K562 (cell line): Measurements from ENCODE around the gene RGS13. TPM values are rescaled to one million over a fixed set of nuclear protein-coding genes. Genes with fewer than 3 reads are reported as not detected.

Source experiments
- ATAC-seq: fragments of 200-7000 bp; cut with Tn5 transposase; 3 replicates; pipeline ENCODE4 v1.9.1; 2020; ENCODE audit warnings: moderate library complexity
- BruUV-seq: library from RNA; stranded (reverse); fragments of 400-500 nt; replicated peaks from 2 replicates; lab custom pipeline; 2021; lab: Mats Ljungman, UMichigan
- CTCF ChIA-PET: fragments of 300-600 bp; formaldehyde crosslinking; extraction: SDS; loops from one replicate; lab custom pipeline; 2021; ENCODE audit warnings: low intra/inter-chr PET ratio; lab: Yijun Ruan, JAX
- POLR2A ChIA-PET: fragments of 300-600, 350-650 bp; sonication (Branson Sonifier 250); formaldehyde crosslinking; extraction: SDS; loops from one replicate; lab custom pipeline; 2021; ENCODE audit warnings: antibody characterized with exemption, inconsistent platforms; lab: Yijun Ruan, JAX
- DNase-seq, 4 experiments: peaks; one replicate each; pipeline versions ENCODE4 v3.0.0 to v3.0.0-alpha.2; 2011 to 2018; ENCODE audit warnings: low spot score in 3 of 4, mixed read lengths in 3 of 4; ENCODE audit errors: extremely low read depth in 1 of 4
- FAIRE-seq: peaks from 2 replicates; lab custom pipeline; 2011; peaks lifted over from hg19 to GRCh38; lab: Jason Lieb, UNC
- H2AFZ ChIP-seq: 2 replicates; pipeline ENCODE4 v1.6.0; 2011; ENCODE audit warnings: low read depth, low read length, control low read depth, inconsistent platforms
- H3K27ac ChIP-seq: fragments of 200-600 bp; 3 replicates; pipeline ENCODE4 v1.8.0; 2011; ENCODE audit warnings: low read depth, mild to moderate bottlenecking, control low read depth, inconsistent platforms, low read length, moderate library complexity, mixed read lengths; ENCODE audit errors: extremely low read depth
- H3K27me3 ChIP-seq, 2 experiments: fragments of 300-600 bp in 1 of 2; 2 replicates in 1 of 2; 3 replicates in 1 of 2; pipeline versions ENCODE4 v1.6.0 to v1.8.0; 2011; ENCODE audit warnings: inconsistent platforms in 2 of 2, low read length in 2 of 2, mild to moderate bottlenecking in 1 of 2, mixed read lengths in 1 of 2, moderate library complexity in 1 of 2; ENCODE audit not compliant: control insufficient read depth in 2 of 2, insufficient read depth in 2 of 2
- H3K36me3 ChIP-seq: fragments of 300-600 bp; 3 replicates; pipeline ENCODE4 v1.8.0; 2011; ENCODE audit warnings: mild to moderate bottlenecking, low read length, inconsistent platforms; ENCODE audit not compliant: control insufficient read depth, insufficient read depth
- H3K4me1 ChIP-seq, 2 experiments: fragments of 200-600 bp in 1 of 2; replicated peaks in 1 of 2; 2 replicates in 1 of 2; 3 replicates in 1 of 2; pipeline versions ENCODE4 v1.5.1 to v1.8.0; 2011; ENCODE audit warnings: inconsistent platforms in 2 of 2, low read length in 2 of 2, mild to moderate bottlenecking in 1 of 2, mixed read lengths in 1 of 2, moderate library complexity in 1 of 2; ENCODE audit not compliant: control insufficient read depth in 2 of 2, insufficient read depth in 2 of 2
- H3K4me2 ChIP-seq: 2 replicates; pipeline ENCODE4 v1.6.1; 2011; ENCODE audit warnings: low read length, control low read depth, inconsistent platforms, mixed read lengths; ENCODE audit not compliant: insufficient read depth
- H3K4me3 ChIP-seq: fragments of 200-600 bp; sonication (generic), shearing (Covaris generic); 2 replicates; pipeline ENCODE4 v1.5.1; 2016; ENCODE audit warnings: control low read depth, inconsistent platforms
- H3K79me2 ChIP-seq: fragments of 200-600 bp; 3 replicates; pipeline ENCODE4 v1.8.0; 2011; ENCODE audit warnings: low read length, inconsistent platforms; ENCODE audit not compliant: control insufficient read depth, insufficient read depth
- H3K9ac ChIP-seq, 2 experiments: 2 replicates each; pipeline versions ENCODE4 v1.6.0 to v1.6.1; 2011; ENCODE audit warnings: low read depth in 2 of 2, low read length in 2 of 2, control low read depth in 1 of 2, inconsistent platforms in 1 of 2, mild to moderate bottlenecking in 1 of 2, mixed read lengths in 1 of 2; ENCODE audit not compliant: insufficient read depth in 1 of 2
- H3K9me1 ChIP-seq: one replicate; pipeline ENCODE4 v1.6.0; 2011; ENCODE audit warnings: inconsistent platforms, mild to moderate bottlenecking, low read length, moderate library complexity; ENCODE audit not compliant: control insufficient read depth, insufficient read depth
- H3K9me3 ChIP-seq: replicated peaks from 2 replicates; pipeline ENCODE4 v1.5.1; 2011; ENCODE audit warnings: low read depth, low read length, inconsistent platforms; ENCODE audit not compliant: control insufficient read depth, insufficient read depth
- H4K20me1 ChIP-seq: replicated peaks from 2 replicates; pipeline ENCODE4 v1.6.1; 2011; ENCODE audit warnings: low read length, inconsistent platforms, mixed read lengths; ENCODE audit not compliant: control insufficient read depth, insufficient read depth
- CCAR2 ChIP-seq: fragments of 200-400 bp; formaldehyde crosslinking; IDR thresholded peaks from 2 replicates; pipeline ENCODE4 v1.6.1; 2017; ENCODE audit warnings: mild to moderate bottlenecking, low read depth, low read length
- GATAD2B ChIP-seq: fragments of 450-650 bp; IDR thresholded peaks from 2 replicates; pipeline ENCODE4 v1.6.1; 2017; ENCODE audit warnings: mild to moderate bottlenecking, borderline replicate concordance
- MEIS2 ChIP-seq: fragments of 450-650 bp; IDR thresholded peaks from 2 replicates; pipeline ENCODE4 v1.6.1; 2014; ENCODE audit warnings: mild to moderate bottlenecking; ENCODE audit not compliant: partially characterized antibody
- MYC ChIP-seq, 2 experiments: fragments of 250-450 bp in 1 of 2; sonication (Bioruptor Pico) in 1 of 2; IDR thresholded peaks; 2 replicates each; pipeline versions ENCODE4 v1.5.1 to v1.6.1; 2012 to 2021; ENCODE audit warnings: low read depth in 2 of 2, borderline replicate concordance in 1 of 2, improper control_type of control experiment in 1 of 2, low read length in 1 of 2, mild to moderate bottlenecking in 1 of 2, moderate library complexity in 1 of 2
- RUNX1 ChIP-seq: sonication (generic); IDR thresholded peaks from 2 replicates; pipeline ENCODE4 v1.6.1; 2016; ENCODE audit warnings: antibody characterized with exemption, low read depth
- SMARCE1 ChIP-seq: fragments of 450-650 bp; IDR thresholded peaks from 2 replicates; pipeline ENCODE4 v1.7.1; 2016; ENCODE audit warnings: mild to moderate bottlenecking
- TSC22D4 ChIP-seq: fragments of 450-650 bp; IDR thresholded peaks from 2 replicates; pipeline ENCODE4 v1.6.1; 2016; ENCODE audit warnings: missing genetic modification characterization, missing biosample characterization, control low read depth
- ZNF780A ChIP-seq: fragments of 250-450 bp; sonication (Bioruptor Pico); IDR thresholded peaks from 2 replicates; pipeline ENCODE4 v1.5.0; 2021; ENCODE audit warnings: mild to moderate bottlenecking
- WGBS: fragments of 100-300 bp; shearing (Covaris generic); methylation state at CpG from one replicate; pipeline ENCODE4 v1.1.6; 2016; ENCODE audit warnings: low coverage, mixed read lengths; ENCODE audit not compliant: insufficient coverage; ENCODE audit errors: missing lambda C conversion rate; 5-methylcytosine and 5-hydroxymethylcytosine counted together
- in situ Hi-C: fragments of 300-500 bp; cut with MboI; formaldehyde crosslinking; loops from 4 replicates; pipeline ENCODE4 v1.15.0; 2018; ENCODE audit warnings: inconsistent platforms, mixed read lengths
- intact Hi-C: fragments of 100-400 bp; cut with micrococcal nuclease; formaldehyde crosslinking; loops from 2 replicates; pipeline ENCODE4 v1.14.2; 2022
- polyA plus RNA-seq, 8 experiments: library from polyadenylated mRNA; depleted of rRNA in 4 of 8; stranded (reverse) in 5 of 8; unstranded in 3 of 8; fragments of >200 nt; fragmentation: Nextera tagmentation in 2 of 8; fragmentation: Illumina TruSeq in 1 of 8; extraction: Ambion mirVana in 2 of 8; extraction: Trizol in 1 of 8; gene quantifications; 2 replicates each; pipeline versions ENCODE4 v1.2.1 to v1.2.3, GENCODE V29; 2011 to 2014; ENCODE audit warnings: inconsistent platforms in 1 of 8, missing spikeins in 1 of 8
- total RNA-seq, 7 experiments: library from RNA; depleted of rRNA in 6 of 7; stranded (reverse); fragments of >200 nt in 6 of 7; fragmentation: Illumina TruSeq in 2 of 7; extraction: Trizol in 2 of 7; gene quantifications; 2 replicates each; pipeline versions ENCODE4 v1.2.1 to v1.2.3, GENCODE V29; 2011 to 2021; ENCODE audit warnings: low replicate concordance in 1 of 7
- TF ChIP-seq, protein P1 (sequence below): fragments of 450-650 bp; formaldehyde crosslinking; conservative IDR thresholded peaks from 2 replicates; pipeline ENCODE4 v1.4.0; 2022; ENCODE audit warnings: mild to moderate bottlenecking, missing genetic modification characterization
- TF ChIP-seq, protein P2 (sequence below): fragments of 250-450 bp; sonication (Bioruptor Pico); IDR thresholded peaks from 2 replicates; pipeline ENCODE4 v1.6.1; 2021; ENCODE audit warnings: mild to moderate bottlenecking
- TF ChIP-seq, protein P3 (sequence below): fragments of 250-450 bp; sonication (Bioruptor Pico); IDR thresholded peaks from 2 replicates; pipeline ENCODE4 v1.4.0; 2020

RGS13 gene
- total and polyA plus RNA-seq, 9 of the 15 experiments (the other 6 are each of a cell fraction or from before 2014, with no cell fraction given): not detected

DNA sequence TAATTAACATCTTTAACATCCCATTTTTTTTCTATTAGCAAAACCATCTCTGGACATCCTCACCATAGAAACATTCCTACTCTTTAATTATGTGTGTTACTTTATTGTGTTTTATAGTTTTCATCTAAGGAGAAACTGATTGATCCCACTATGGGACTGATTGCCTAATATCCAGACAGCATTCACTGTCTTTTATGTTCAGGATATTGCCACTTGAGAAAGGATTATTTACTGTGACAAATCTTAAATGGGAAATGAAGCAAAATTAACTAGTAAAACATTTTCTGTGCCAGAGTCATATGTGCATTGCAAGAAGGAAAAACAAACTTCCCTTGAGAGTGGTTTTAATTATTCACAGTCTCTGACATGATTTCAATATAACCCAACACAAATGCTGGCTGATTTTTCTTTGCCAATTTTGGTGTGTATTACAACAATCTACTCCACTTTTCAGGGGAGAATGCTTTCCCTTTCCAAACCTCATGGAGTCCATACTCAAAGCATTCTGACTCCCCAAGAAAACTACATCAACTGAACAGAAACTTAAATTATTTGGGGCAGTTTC, 15.8 kb upstream of the RGS13 start (continued):
- TF ChIP-seq, protein P1, sequence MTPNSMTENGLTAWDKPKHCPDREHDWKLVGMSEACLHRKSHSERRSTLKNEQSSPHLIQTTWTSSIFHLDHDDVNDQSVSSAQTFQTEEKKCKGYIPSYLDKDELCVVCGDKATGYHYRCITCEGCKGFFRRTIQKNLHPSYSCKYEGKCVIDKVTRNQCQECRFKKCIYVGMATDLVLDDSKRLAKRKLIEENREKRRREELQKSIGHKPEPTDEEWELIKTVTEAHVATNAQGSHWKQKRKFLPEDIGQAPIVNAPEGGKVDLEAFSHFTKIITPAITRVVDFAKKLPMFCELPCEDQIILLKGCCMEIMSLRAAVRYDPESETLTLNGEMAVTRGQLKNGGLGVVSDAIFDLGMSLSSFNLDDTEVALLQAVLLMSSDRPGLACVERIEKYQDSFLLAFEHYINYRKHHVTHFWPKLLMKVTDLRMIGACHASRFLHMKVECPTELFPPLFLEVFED (CRISPR knock-in tag): no peak
- no peak for TF ChIP-seq SMARCE1
- no peak for TF ChIP-seq CCAR2
- TF ChIP-seq RUNX1: no peak
- TF ChIP-seq, protein P2, sequence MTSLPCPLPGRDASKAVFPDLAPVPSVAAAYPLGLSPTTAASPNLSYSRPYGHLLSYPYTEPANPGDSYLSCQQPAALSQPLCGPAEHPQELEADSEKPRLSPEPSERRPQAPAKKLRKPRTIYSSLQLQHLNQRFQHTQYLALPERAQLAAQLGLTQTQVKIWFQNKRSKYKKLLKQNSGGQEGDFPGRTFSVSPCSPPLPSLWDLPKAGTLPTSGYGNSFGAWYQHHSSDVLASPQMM (CRISPR knock-in tag): no peak
- TF ChIP-seq GATAD2B: no peak

DNA sequence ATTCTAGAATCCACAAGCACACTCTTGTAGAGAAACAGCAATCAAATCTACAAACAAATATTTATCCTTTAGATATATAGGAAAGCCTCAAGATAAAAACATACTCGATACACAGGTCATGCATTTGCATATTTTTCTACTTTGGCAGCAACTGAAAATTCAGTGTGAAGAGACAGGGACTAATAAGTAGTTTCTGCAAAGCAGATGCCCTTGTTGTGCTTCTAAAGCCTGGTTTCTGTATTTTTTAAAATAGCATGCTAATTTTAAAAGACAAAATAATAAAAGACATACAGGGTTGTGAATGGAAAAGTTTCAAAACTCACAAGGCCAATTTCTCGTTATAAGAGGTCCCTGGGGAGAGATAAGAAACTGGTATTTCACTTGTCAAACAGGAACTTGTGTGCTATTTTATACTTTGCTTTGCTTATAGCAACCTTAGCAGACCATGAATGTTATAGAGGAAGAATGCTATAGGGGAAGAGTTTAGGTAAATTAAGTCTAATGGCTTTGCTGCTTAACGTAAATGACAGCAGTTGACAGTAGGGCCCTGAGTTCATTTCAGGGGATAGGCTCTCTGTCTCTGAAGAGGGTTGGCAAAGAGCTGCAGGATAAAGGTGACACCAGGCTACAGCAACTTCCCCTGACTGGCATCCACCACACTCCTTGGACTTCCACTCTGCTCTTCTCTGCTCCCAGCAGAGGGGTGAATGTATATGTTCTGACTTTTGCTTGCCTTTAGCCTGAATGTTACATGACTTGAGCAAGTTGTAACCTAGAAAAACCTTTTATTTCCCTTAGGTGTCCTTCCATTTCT, 9.4 kb upstream of the RGS13 start:
- in situ Hi-C loops: no loop called here
- TF ChIP-seq MYC (IDR thresholded peaks at IDR 0.05; ENCODE audit: low read depth, low read length): no peak
- no peak for TF ChIP-seq MYC (CRISPR knock-in tag; IDR thresholded peaks at IDR 0.05; ENCODE audit: borderline replicate concordance, low read depth)
- no peak for TF ChIP-seq MEIS2
- TF ChIP-seq TSC22D4 (tag): no peak
- TF ChIP-seq, protein P3, sequence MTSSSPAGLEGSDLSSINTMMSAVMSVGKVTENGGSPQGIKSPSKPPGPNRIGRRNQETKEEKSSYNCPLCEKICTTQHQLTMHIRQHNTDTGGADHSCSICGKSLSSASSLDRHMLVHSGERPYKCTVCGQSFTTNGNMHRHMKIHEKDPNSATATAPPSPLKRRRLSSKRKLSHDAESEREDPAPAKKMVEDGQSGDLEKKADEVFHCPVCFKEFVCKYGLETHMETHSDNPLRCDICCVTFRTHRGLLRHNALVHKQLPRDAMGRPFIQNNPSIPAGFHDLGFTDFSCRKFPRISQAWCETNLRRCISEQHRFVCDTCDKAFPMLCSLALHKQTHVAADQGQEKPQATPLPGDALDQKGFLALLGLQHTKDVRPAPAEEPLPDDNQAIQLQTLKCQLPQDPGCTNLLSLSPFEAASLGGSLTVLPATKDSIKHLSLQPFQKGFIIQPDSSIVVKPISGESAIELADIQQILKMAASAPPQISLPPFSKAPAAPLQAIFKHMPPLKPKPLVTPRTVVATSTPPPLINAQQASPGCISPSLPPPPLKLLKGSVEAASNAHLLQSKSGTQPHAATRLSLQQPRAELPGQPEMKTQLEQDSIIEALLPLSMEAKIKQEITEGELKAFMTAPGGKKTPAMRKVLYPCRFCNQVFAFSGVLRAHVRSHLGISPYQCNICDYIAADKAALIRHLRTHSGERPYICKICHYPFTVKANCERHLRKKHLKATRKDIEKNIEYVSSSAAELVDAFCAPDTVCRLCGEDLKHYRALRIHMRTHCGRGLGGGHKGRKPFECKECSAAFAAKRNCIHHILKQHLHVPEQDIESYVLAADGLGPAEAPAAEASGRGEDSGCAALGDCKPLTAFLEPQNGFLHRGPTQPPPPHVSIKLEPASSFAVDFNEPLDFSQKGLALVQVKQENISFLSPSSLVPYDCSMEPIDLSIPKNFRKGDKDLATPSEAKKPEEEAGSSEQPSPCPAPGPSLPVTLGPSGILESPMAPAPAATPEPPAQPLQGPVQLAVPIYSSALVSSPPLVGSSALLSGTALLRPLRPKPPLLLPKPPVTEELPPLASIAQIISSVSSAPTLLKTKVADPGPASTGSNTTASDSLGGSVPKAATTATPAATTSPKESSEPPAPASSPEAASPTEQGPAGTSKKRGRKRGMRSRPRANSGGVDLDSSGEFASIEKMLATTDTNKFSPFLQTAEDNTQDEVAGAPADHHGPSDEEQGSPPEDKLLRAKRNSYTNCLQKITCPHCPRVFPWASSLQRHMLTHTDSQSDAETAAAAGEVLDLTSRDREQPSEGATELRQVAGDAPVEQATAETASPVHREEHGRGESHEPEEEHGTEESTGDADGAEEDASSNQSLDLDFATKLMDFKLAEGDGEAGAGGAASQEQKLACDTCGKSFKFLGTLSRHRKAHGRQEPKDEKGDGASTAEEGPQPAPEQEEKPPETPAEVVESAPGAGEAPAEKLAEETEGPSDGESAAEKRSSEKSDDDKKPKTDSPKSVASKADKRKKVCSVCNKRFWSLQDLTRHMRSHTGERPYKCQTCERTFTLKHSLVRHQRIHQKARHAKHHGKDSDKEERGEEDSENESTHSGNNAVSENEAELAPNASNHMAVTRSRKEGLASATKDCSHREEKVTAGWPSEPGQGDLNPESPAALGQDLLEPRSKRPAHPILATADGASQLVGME: no peak
- TF ChIP-seq ZNF780A (CRISPR knock-in tag): no peak
- H2AFZ ChIP-seq: no peak overlapping the region

More for the DNA sequence above, 9.4 kb upstream of the RGS13 start:
- DNase-seq (no peak), FAIRE-seq (no peak), ATAC-seq (no peak)
- no peaks in the 10 kb centered on the region for H3K27me3 ChIP-seq
- intact Hi-C loops: no loop called here
- ChIA-PET CTCF (no interaction called here), POLR2A (interaction anchor here (0.6 kb wide), 1 partner anchor 110 kb away, joined by 3 read pairs; no protein-coding TSS in a partner anchor)
- no peaks in the 10 kb centered on the region for H3K36me3 ChIP-seq
- no peaks in the 10 kb centered on the region for H3K9me1 ChIP-seq
- H3K27ac ChIP-seq: no peak overlapping the region
- H3K4me3 ChIP-seq: no peak overlapping the region
- no peaks in the 10 kb centered on the region for H3K4me1 ChIP-seq
- 0% methylated on average over 3 of the region's 3 CpGs for WGBS
- no TSS peak for BruUV-seq
- no peaks in the 10 kb centered on the region for H4K20me1 ChIP-seq
- H3K79me2 ChIP-seq: no peaks in the 10 kb centered on the region
- no peak overlapping the region for H3K4me2 ChIP-seq
- H3K9me3 ChIP-seq: no peaks in the 10 kb centered on the region
- no peak overlapping the region for H3K9ac ChIP-seq
